Panc1 (cell line): ENCODE measurements around the gene ATP2B2.

Source experiments
- CTCF ChIP-seq: fragments of 450-650 bp; IDR thresholded peaks from 2 replicates; pipeline ENCODE4 v1.5.1; 2017; ENCODE audit warnings: mild to moderate bottlenecking
- POLR2AphosphoS5 ChIP-seq: IDR thresholded peaks from 2 replicates; pipeline ENCODE4 v1.6.1; 2012; ENCODE audit warnings: mild to moderate bottlenecking, low read depth, low read length, moderate library complexity
- REST ChIP-seq, 2 experiments: IDR thresholded peaks; 2 replicates each; pipeline ENCODE4 v1.6.1; 2011 to 2012; ENCODE audit warnings: low read depth in 2 of 2, control low read depth in 1 of 2, low read length in 1 of 2, mild to moderate bottlenecking in 1 of 2, moderate library complexity in 1 of 2; ENCODE audit not compliant: insufficient read depth in 1 of 2
- TCF7L2 ChIP-seq: IDR thresholded peaks from 2 replicates; pipeline ENCODE4 v1.6.1; 2011; ENCODE audit warnings: mild to moderate bottlenecking, low read depth, low read length, inconsistent platforms

- TF ChIP-seq CTCF (no peak), POLR2AphosphoS5 (no peak), REST (IDR thresholded peaks at IDR 0.05; ENCODE audit: insufficient read depth in 1 of 2, low read depth in 2 of 2, low read length in 1 of 2) (no peak), TCF7L2 (no peak)
These were observed 41.5 kb upstream of the ATP2B2 start for GRCh38 chr3:10546820-10547263.
